ENCODE measurements around the gene CCIN.
A peak's percentile ranks its signal among the peaks of the same experiment; 100 is the strongest.

CCIN gene

GRCh38 chr9:36190388-36191289 is 21.5 kb downstream of the CCIN start, which contains the start of gene CLTA:
Gene CLTA, plus strand, starts transcription at chr9:36190921. Its CDS starts 136 bp downstream, at chr9:36191057.
- TF ChIP-seq, protein P1, sequence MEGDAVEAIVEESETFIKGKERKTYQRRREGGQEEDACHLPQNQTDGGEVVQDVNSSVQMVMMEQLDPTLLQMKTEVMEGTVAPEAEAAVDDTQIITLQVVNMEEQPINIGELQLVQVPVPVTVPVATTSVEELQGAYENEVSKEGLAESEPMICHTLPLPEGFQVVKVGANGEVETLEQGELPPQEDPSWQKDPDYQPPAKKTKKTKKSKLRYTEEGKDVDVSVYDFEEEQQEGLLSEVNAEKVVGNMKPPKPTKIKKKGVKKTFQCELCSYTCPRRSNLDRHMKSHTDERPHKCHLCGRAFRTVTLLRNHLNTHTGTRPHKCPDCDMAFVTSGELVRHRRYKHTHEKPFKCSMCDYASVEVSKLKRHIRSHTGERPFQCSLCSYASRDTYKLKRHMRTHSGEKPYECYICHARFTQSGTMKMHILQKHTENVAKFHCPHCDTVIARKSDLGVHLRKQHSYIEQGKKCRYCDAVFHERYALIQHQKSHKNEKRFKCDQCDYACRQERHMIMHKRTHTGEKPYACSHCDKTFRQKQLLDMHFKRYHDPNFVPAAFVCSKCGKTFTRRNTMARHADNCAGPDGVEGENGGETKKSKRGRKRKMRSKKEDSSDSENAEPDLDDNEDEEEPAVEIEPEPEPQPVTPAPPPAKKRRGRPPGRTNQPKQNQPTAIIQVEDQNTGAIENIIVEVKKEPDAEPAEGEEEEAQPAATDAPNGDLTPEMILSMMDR (IDR thresholded peaks at IDR 0.05; ENCODE audit: insufficient read depth, low read depth, low read length, missing control alignments), result peak; percentile 53
- peak; percentile 99 for DNase-seq (ENCODE audit: low read depth)
- H3K4me3 ChIP-seq (ENCODE audit: low read depth, low read length), result peak within 1 kb of the TSS; percentile 68

GRCh38 chr9:36191290-36191645 is 22.1 kb downstream of the CCIN start:
- TF ChIP-seq, protein P1 (IDR thresholded peaks at IDR 0.05; ENCODE audit: insufficient read depth, low read depth, low read length, missing control alignments), result no peak
- H3K4me3 ChIP-seq (ENCODE audit: low read depth, low read length), result peak overlapping the region; percentile 68
- peak; percentile 60 for DNase-seq (ENCODE audit: low read depth)

DNA sequence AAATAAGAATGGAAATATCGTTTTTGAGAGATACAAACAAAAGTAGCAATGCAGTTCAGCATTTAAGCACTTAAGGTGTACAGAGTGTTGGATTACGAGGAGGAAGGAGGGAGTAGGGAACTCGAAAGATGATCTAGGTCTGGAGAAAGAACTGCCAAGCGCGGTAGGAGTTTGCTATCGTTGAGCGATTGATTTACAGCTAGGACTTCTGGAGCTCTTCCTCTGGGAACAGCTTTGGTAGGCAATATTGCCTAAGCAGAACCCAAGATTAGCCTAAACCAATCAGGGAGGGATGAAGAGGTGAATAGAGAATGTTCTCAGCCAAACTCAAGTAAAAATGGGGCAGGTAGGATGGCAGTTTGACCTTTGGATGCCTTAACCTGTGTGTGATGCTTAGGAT is 22.5 kb downstream of the CCIN start:
- DNase-seq (ENCODE audit: low read depth), result no peak
- peak overlapping the region; percentile 68 for H3K4me3 ChIP-seq (ENCODE audit: low read depth, low read length)
- TF ChIP-seq, protein P1 (IDR thresholded peaks at IDR 0.05; ENCODE audit: insufficient read depth, low read depth, low read length, missing control alignments), result no peak

DNA sequence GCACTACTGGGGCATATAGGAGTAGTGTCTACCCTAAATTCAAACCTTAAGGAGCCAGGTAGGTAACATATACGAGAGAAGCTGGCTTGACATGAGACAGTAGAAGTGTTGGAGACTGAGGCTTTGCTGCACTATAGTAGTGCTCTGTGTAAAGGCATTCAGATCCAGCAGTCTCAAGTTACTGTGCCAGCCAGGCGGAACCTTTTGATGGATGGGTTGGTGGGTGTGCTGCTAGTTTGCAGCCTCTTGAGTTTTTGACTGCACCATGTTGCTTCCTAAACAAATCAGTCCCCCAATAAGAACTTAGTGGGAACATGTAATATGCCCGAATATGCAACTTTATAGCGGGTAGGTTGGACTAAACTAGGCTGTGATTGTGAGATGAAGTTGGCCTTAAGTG is 23.0 kb downstream of the CCIN start:
- TF ChIP-seq, protein P1 (IDR thresholded peaks at IDR 0.05; ENCODE audit: insufficient read depth, low read depth, low read length, missing control alignments), result no peak
- DNase-seq (ENCODE audit: low read depth), result no peak
- H3K4me3 ChIP-seq (ENCODE audit: low read depth, low read length), result peak overlapping the region; percentile 68

GRCh38 chr9:36193023-36193422 is 23.8 kb downstream of the CCIN start:
- TF ChIP-seq, protein P1 (IDR thresholded peaks at IDR 0.05; ENCODE audit: insufficient read depth, low read depth, low read length, missing control alignments), result no peak
- DNase-seq (ENCODE audit: low read depth), result no peak
- peak overlapping the region; percentile 68 for H3K4me3 ChIP-seq (ENCODE audit: low read depth, low read length)

- TF ChIP-seq, protein P1 (IDR thresholded peaks at IDR 0.05; ENCODE audit: insufficient read depth, low read depth, low read length, missing control alignments), result no peak
- H3K4me3 ChIP-seq (ENCODE audit: low read depth, low read length), result no peak overlapping the region
- no peak for DNase-seq (ENCODE audit: low read depth)
Observed at GRCh38 chr9:36194326-36195000, 25.3 kb downstream of the CCIN start.

Measured in GM12865 (cell line).